Measurements from ENCODE around the gene JAML. TPM values are rescaled to one million over a fixed set of nuclear protein-coding genes. Genes with fewer than 3 reads are reported as not detected.
A peak's percentile ranks its signal among the peaks of the same experiment; 100 is the strongest.

Gene JAML
- total and polyA plus RNA-seq, 2 of the 8 experiments (the other 6 are each of a cell fraction or from before 2014, with no cell fraction given), result 0.12 to 0.58 TPM

- Histone ChIP-seq H3K23ac (ENCODE audit: insufficient read length) (no peak overlapping the region), H2BK120ac (replicated peaks; ENCODE audit: low read depth, low read length) (no peak overlapping the region), H3K27ac (ENCODE audit: low read depth, low read length) (no peak overlapping the region)
- no peak for TF ChIP-seq BRCA1 (IDR thresholded peaks at IDR 0.05; ENCODE audit: low read depth, low read length)
- TF ChIP-seq ASH2L (IDR thresholded peaks at IDR 0.05; ENCODE audit: low read length), result no peak
- TF ChIP-seq BACH1 (IDR thresholded peaks at IDR 0.05; ENCODE audit: low read length), result no peak
- TF ChIP-seq RXRA (IDR thresholded peaks at IDR 0.05; ENCODE audit: insufficient read depth, low read depth, low read length), result no peak
- no peak for TF ChIP-seq KDM5A (IDR thresholded peaks at IDR 0.05; ENCODE audit: low read length)
- TF ChIP-seq, protein P1, sequence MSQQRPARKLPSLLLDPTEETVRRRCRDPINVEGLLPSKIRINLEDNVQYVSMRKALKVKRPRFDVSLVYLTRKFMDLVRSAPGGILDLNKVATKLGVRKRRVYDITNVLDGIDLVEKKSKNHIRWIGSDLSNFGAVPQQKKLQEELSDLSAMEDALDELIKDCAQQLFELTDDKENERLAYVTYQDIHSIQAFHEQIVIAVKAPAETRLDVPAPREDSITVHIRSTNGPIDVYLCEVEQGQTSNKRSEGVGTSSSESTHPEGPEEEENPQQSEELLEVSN (IDR thresholded peaks at IDR 0.05), result no peak
- TF ChIP-seq MAFK (IDR thresholded peaks at IDR 0.05; ENCODE audit: low read depth, low read length), result no peak
- TF ChIP-seq SIN3A (conservative IDR thresholded peaks at IDR 0.05 in 1 of 2, IDR thresholded peaks at IDR 0.05 in 1 of 2; ENCODE audit: low read depth in 1 of 2, low read length in 2 of 2), result no peak
- TF ChIP-seq SP4 (IDR thresholded peaks at IDR 0.05; ENCODE audit: low read length), result no peak
- TF ChIP-seq SAP30 (IDR thresholded peaks at IDR 0.05; ENCODE audit: insufficient read depth, insufficient replicate concordance, low read length), result no peak
- no peak for TF ChIP-seq TAF1 (IDR thresholded peaks at IDR 0.05; ENCODE audit: low read depth, low read length)
These were observed 18.4 kb upstream of the JAML start for GRCh38 chr11:118243161-118243560.

More at GRCh38 chr11:118243161-118243560, 18.4 kb upstream of the JAML start:
- no peak overlapping the region for H2BK5ac ChIP-seq (ENCODE audit: low read depth, low read length)
- DNase-seq (ENCODE audit: low read depth in 1 of 2, low spot score in 2 of 2) (no peak), FAIRE-seq (no peak)
- no peaks in the 10 kb centered on the region; the same call in 1 of the 2 replicates for H3K23me2 ChIP-seq (ENCODE audit: low read depth, low read length)
- no peak overlapping the region for H4K91ac ChIP-seq (replicated peaks; ENCODE audit: insufficient read length, low read length)
- H3K27me3 ChIP-seq (replicated peaks in 1 of 4; ENCODE audit: control insufficient read depth in 3 of 4, extremely low read depth in 1 of 4, insufficient read depth in 3 of 4, low read length in 3 of 4), result peaks cover 0 to 8% (median 0%) of the 10 kb centered on the region in 4 experiments; a peak in 3 of 7 replicates
- H3K56ac ChIP-seq (replicated peaks; ENCODE audit: insufficient read length, low read depth, low read length), result no peak overlapping the region
- 0 out of 2 replicates have a peak overlapping the region, but pooled peaks have one; percentile 58 for H2AFZ ChIP-seq (ENCODE audit: low read length)
- no peak overlapping the region for H3K18ac ChIP-seq (ENCODE audit: extremely low read depth, low read length)
- no peak overlapping the region for H2BK15ac ChIP-seq (ENCODE audit: low read length)
- no peak overlapping the region for H3K4ac ChIP-seq (replicated peaks; ENCODE audit: insufficient read length, low read depth, low read length)
- H3K36me3 ChIP-seq (ENCODE audit: control insufficient read depth in 2 of 4, insufficient read depth in 4 of 4, low read length in 3 of 4), result no peaks in the 10 kb centered on the region
- no peak overlapping the region for H3K14ac ChIP-seq (ENCODE audit: insufficient read length)
- no peaks in the 10 kb centered on the region for H3K79me2 ChIP-seq (ENCODE audit: control insufficient read depth in 1 of 2, insufficient read depth in 2 of 2, low read length in 2 of 2)
- no peak overlapping the region; a peak in 1 of 7 replicates for H3K9ac ChIP-seq (replicated peaks in 1 of 4; ENCODE audit: extremely low read depth in 1 of 4, low read depth in 3 of 4, low read length in 3 of 4)
- ChIA-PET CTCF (ENCODE audit: partially characterized antibody) (interaction anchor here (2.0 kb wide), 1 partner anchor 72 kb away, joined by 9 read pairs; no protein-coding TSS in a partner anchor), POLR2A (ENCODE audit: partially characterized antibody) (no interaction called here)
- H2AK5ac ChIP-seq (ENCODE audit: low read depth, low read length), result no peak overlapping the region
- no peaks in the 10 kb centered on the region for H4K20me1 ChIP-seq (replicated peaks in 1 of 2; ENCODE audit: control insufficient read depth in 1 of 2, insufficient read depth in 2 of 2, low read length in 2 of 2)
- H4K5ac ChIP-seq (ENCODE audit: insufficient read length, low read depth, low read length), result no peak overlapping the region
- no peaks in the 10 kb centered on the region for H3K79me1 ChIP-seq (ENCODE audit: low read depth, low read length)
- no peak overlapping the region for H4K8ac ChIP-seq (ENCODE audit: extremely low read depth, insufficient read depth, low read length)
- no peak overlapping the region for H3K4me3 ChIP-seq (ENCODE audit: extremely low read depth in 1 of 4, insufficient read depth in 2 of 4, low read depth in 3 of 4, low read length in 4 of 4)
- H2BK12ac ChIP-seq (ENCODE audit: low read depth, low read length), result peak overlapping the region; percentile 85
- 70% methylated on average over 8 of the region's 8 CpGs; no CpG with 5 or more reads in 1 of the 2 experiments for WGBS, 2 experiments (ENCODE audit: extremely low coverage in 1 of 2, insufficient coverage in 1 of 2, insufficient read length in 1 of 2, insufficient replicate concordance in 2 of 2, low coverage in 1 of 2, low lambda C conversion rate in 2 of 2, missing lambda C conversion rate in 1 of 2)
- H2BK20ac ChIP-seq (ENCODE audit: low read length), result no peak overlapping the region
- peak overlapping the region in 1 of 2 experiments; percentile 31; a peak in 1 of 4 replicates for H3K4me2 ChIP-seq (ENCODE audit: insufficient read depth in 1 of 2, low read depth in 2 of 2, low read length in 2 of 2)
- no peaks in the 10 kb centered on the region for H3K9me3 ChIP-seq (ENCODE audit: insufficient read depth in 2 of 2, low read depth in 1 of 2, low read length in 1 of 2)
- H3K4me1 ChIP-seq (replicated peaks in 1 of 4; ENCODE audit: control insufficient read depth in 3 of 4, insufficient read depth in 4 of 4, low read length in 3 of 4), result peaks cover 0 to 6% (median 0%) of the 10 kb centered on the region in 4 experiments; a peak in 4 of 7 replicates

Data from H1 (cell line).